PC-9 (cell line): Measurements from ENCODE around the gene DCLRE1C. TPM values are rescaled to one million over a fixed set of nuclear protein-coding genes. Genes with fewer than 3 reads are reported as not detected.
"Not testable (repeated sequence)": the region's sequence is repeated elsewhere in the genome, so short reads cannot be mapped to it uniquely, and the experiment has no call there.

Experiments used
- BruUV-seq: library from RNA; stranded (reverse); fragments of 400-500 nt; replicated peaks from 2 replicates; lab custom pipeline; 2021; lab: Mats Ljungman, UMichigan
- CTCF ChIA-PET: fragments of 300-600 bp; sonication (Branson Sonifier 250); formaldehyde crosslinking; loops from one replicate; lab custom pipeline; 2022; ENCODE audit warnings: antibody characterized with exemption; lab: Charles Lee
- POLR2A ChIA-PET: fragments of 300-600 bp; sonication (Branson Sonifier 250); formaldehyde crosslinking; loops from one replicate; lab custom pipeline; 2022; ENCODE audit warnings: antibody characterized with exemption; ENCODE audit not compliant: unreplicated experiment; lab: Charles Lee
- DNase-seq, 2 experiments: peaks; one replicate each; pipeline versions ENCODE4 v3.0.0 to v3.0.0-alpha.2; 2015 to 2022; ENCODE audit warnings: mixed read lengths in 1 of 2
- H2AFZ ChIP-seq: fragments of 200-600 bp; sonication (generic); 2 replicates; pipeline ENCODE4 v1.8.1; 2017; ENCODE audit warnings: antibody characterized with exemption
- H3F3A ChIP-seq: fragments of 200-600 bp; sonication (generic); 2 replicates; pipeline ENCODE4 v1.8.1; 2017; ENCODE audit warnings: antibody characterized with exemption, mild to moderate bottlenecking, low read depth; ENCODE audit not compliant: insufficient read depth
- H3K27ac ChIP-seq: fragments of 200-600 bp; sonication (generic); 2 replicates; pipeline ENCODE4 v1.6.1; 2016; ENCODE audit warnings: mixed run types
- H3K27me3 ChIP-seq: fragments of 200-600 bp; sonication (generic); 2 replicates; pipeline ENCODE4 v1.6.1; 2016; ENCODE audit warnings: low read depth, mixed run types; ENCODE audit not compliant: insufficient read depth
- H3K36me3 ChIP-seq: fragments of 200-600 bp; sonication (generic); 2 replicates; pipeline ENCODE4 v1.6.1; 2016; ENCODE audit warnings: low read depth, mixed run types
- H3K4me1 ChIP-seq: fragments of 200-600 bp; sonication (generic); replicated peaks from 2 replicates; pipeline ENCODE4 v1.6.1; 2016; ENCODE audit warnings: mixed run types; ENCODE audit not compliant: insufficient read depth
- H3K4me2 ChIP-seq: fragments of 200-600 bp; sonication (generic); 2 replicates; pipeline ENCODE4 v1.6.1; 2017; ENCODE audit warnings: mixed run types
- H3K4me3 ChIP-seq: fragments of 200-600 bp; sonication (generic); 2 replicates; pipeline ENCODE4 v1.6.1; 2016; ENCODE audit warnings: mixed run types
- H3K79me2 ChIP-seq: fragments of 200-600 bp; sonication (generic); 2 replicates; pipeline ENCODE4 v1.6.1; 2017; ENCODE audit warnings: low read depth, mixed run types
- H3K9me2 ChIP-seq: fragments of 200-600 bp; sonication (generic); 2 replicates; pipeline ENCODE4 v1.8.1; 2017; ENCODE audit warnings: mild to moderate bottlenecking; ENCODE audit not compliant: insufficient read depth
- H3K9me3 ChIP-seq: fragments of 200-600 bp; sonication (generic); 2 replicates; pipeline ENCODE4 v1.8.1; 2016; ENCODE audit warnings: low read depth; ENCODE audit not compliant: insufficient read depth
- H4K20me1 ChIP-seq: fragments of 200-600 bp; sonication (generic); 2 replicates; pipeline ENCODE4 v1.8.1; 2017; ENCODE audit not compliant: insufficient read depth
- EZH2 ChIP-seq: fragments of 200-600 bp; sonication (generic); IDR thresholded peaks from 2 replicates; pipeline ENCODE4 v1.8.0; 2017; ENCODE audit warnings: antibody characterized with exemption, low read depth
- intact Hi-C: fragments of 100-400 bp; cut with micrococcal nuclease; formaldehyde crosslinking; loops from one replicate; pipeline ENCODE4 v1.10.0; 2022; ENCODE audit not compliant: unreplicated experiment
- total RNA-seq: library from RNA; stranded (reverse); gene quantifications from 2 replicates; pipeline ENCODE4 v1.2.3, GENCODE V29; 2021
- TF ChIP-seq, protein P1 (sequence below): fragments of 200-600 bp; sonication (generic); conservative IDR thresholded peaks from 2 replicates; pipeline ENCODE4 v1.6.1; 2017; ENCODE audit warnings: mixed run types, antibody characterized with exemption, mild to moderate bottlenecking, moderate library complexity

Gene DCLRE1C
- total RNA-seq, 1 experiment from 2014 or later = 14.0 TPM

DNA sequence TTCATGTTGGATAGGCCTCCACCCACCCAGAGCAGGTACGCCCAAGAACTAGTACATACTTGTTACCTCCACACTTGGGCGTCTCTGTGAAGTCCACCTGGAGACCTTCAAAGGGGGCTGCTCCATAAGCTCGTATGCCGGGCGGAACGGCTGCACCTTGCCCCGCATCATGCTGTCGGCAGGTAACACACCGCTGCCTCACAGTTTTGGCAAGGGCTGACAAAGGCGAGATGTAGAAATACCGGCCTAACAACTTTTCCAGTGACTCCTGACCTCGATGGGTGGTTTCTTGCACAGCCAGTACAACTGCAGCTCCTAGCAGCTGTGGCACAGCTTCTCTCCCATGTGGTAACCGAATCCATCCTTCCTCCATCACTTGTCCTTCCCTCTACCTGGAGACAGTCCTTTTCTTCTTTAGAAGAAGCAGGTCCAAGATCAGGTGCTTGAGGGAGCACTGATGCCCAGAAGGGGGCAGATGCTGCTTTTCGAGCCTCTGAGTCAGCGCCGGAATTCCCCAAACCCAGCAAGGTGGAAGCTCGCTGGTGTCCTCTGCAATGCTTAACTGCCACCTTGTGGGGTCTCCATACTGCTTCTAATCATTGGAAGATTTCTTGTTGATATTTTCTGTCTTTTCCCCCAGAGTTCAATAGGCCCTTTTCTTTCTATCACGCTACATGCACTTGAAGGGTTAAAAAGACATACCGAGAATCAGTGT is 37.3 kb upstream of the DCLRE1C start:
- H3K9me3 ChIP-seq, H3K9me2 ChIP-seq, H3K79me2 ChIP-seq, H4K20me1 ChIP-seq, BruUV-seq, H3K27me3 ChIP-seq, H3K36me3 ChIP-seq, H3F3A ChIP-seq, H2AFZ ChIP-seq: not testable (repeated sequence)
- POLR2A ChIA-PET = interaction anchor here (0.6 kb wide), 1 partner anchor 113 kb away, joined by 3 read pairs; no protein-coding TSS in a partner anchor
- peak overlapping the region; percentile 41; the same call in 1 of the 2 replicates for H3K27ac ChIP-seq
- TF ChIP-seq, protein P1, sequence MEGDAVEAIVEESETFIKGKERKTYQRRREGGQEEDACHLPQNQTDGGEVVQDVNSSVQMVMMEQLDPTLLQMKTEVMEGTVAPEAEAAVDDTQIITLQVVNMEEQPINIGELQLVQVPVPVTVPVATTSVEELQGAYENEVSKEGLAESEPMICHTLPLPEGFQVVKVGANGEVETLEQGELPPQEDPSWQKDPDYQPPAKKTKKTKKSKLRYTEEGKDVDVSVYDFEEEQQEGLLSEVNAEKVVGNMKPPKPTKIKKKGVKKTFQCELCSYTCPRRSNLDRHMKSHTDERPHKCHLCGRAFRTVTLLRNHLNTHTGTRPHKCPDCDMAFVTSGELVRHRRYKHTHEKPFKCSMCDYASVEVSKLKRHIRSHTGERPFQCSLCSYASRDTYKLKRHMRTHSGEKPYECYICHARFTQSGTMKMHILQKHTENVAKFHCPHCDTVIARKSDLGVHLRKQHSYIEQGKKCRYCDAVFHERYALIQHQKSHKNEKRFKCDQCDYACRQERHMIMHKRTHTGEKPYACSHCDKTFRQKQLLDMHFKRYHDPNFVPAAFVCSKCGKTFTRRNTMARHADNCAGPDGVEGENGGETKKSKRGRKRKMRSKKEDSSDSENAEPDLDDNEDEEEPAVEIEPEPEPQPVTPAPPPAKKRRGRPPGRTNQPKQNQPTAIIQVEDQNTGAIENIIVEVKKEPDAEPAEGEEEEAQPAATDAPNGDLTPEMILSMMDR = peak; percentile 44
- intact Hi-C loops = loop anchor here (1.0 kb wide), 2 partner anchors 93 to 115 kb away; no protein-coding TSS in a partner anchor
- CTCF ChIA-PET = interaction anchor here (0.6 kb wide), 1 partner anchor 37 kb away, joined by 3 read pairs; no protein-coding TSS in a partner anchor
- peak; percentile 56 to 70 for DNase-seq
- peaks cover 13% of the 10 kb centered on the region for H3K4me1 ChIP-seq
- H3K4me3 ChIP-seq = peak overlapping the region; percentile 24; the same call in 1 of the 2 replicates
- H3K4me2 ChIP-seq = peak overlapping the region; percentile 69

DNA sequence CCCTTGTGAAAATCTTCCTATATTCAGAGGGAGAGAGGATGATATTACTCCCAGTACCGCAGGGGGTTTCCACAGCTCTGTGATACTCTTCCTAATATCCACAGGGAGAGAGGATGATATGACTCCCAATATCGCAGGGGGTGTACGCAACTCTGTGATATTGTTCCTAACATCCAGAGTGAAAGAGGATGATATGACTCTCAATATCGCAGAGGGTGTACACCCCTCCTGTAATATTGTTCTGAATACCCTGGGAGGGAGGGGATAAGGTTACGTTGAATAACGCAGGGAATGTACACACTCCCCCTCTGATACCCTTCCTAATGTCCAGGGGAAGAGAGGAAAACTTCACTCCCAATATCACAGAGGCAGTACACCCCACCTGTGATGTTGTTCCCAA is 35.7 kb upstream of the DCLRE1C start:
- H3K9me2 ChIP-seq, H3K9me3 ChIP-seq, H2AFZ ChIP-seq, H3K27ac ChIP-seq, CTCF ChIA-PET, H4K20me1 ChIP-seq, H3F3A ChIP-seq, intact Hi-C loops, BruUV-seq, POLR2A ChIA-PET, H3K4me2 ChIP-seq, H3K4me3 ChIP-seq, H3K27me3 ChIP-seq, H3K36me3 ChIP-seq, H3K79me2 ChIP-seq, DNase-seq: not testable (repeated sequence)
- H3K4me1 ChIP-seq = peaks cover 13% of the 10 kb centered on the region

GRCh38 chr10:14982744-14983143 is 28.8 kb upstream of the DCLRE1C start:
- no TSS peak for BruUV-seq
- TF ChIP-seq EZH2 = no peak
- TF ChIP-seq, protein P1 = no peak
- CTCF ChIA-PET = no interaction called here

More at GRCh38 chr10:14982744-14983143, 28.8 kb upstream of the DCLRE1C start:
- intact Hi-C loops = no loop called here
- POLR2A ChIA-PET = no interaction called here
- H2AFZ ChIP-seq = no peak overlapping the region
- H3K9me3 ChIP-seq = no peaks in the 10 kb centered on the region
- no peaks in the 10 kb centered on the region for H3F3A ChIP-seq
- no peaks in the 10 kb centered on the region for H3K36me3 ChIP-seq
- H3K79me2 ChIP-seq = no peaks in the 10 kb centered on the region
- H3K4me1 ChIP-seq = no peaks in the 10 kb centered on the region
- no peak for DNase-seq
- no peaks in the 10 kb centered on the region for H4K20me1 ChIP-seq
- H3K9me2 ChIP-seq = no peaks in the 10 kb centered on the region
- no peak overlapping the region for H3K27ac ChIP-seq
- H3K4me3 ChIP-seq = no peak overlapping the region
- no peak overlapping the region for H3K4me2 ChIP-seq
- no peaks in the 10 kb centered on the region for H3K27me3 ChIP-seq
